Parathyroid adenoma (tissue), 2 donors: ENCODE results near the gene PIP5K1C.

Source experiments
- H2AFZ ChIP-seq: fragments of 300-600 bp; sonication (generic); one replicate; pipeline ENCODE4 v1.7.0; 2017; ENCODE audit warnings: antibody characterized with exemption, mild to moderate bottlenecking
- H3K27ac ChIP-seq: fragments of 300-600 bp; sonication (generic); one replicate; pipeline ENCODE4 v1.7.0; 2017
- H3K27me3 ChIP-seq: fragments of 300-600 bp; sonication (generic); one replicate; pipeline ENCODE4 v1.7.0; 2017; ENCODE audit warnings: low read length; ENCODE audit not compliant: control insufficient read depth, insufficient read depth
- H3K36me3 ChIP-seq: fragments of 300-600 bp; sonication (generic); one replicate; pipeline ENCODE4 v1.7.0; 2017; ENCODE audit warnings: low read length; ENCODE audit not compliant: control insufficient read depth, insufficient read depth
- H3K4me1 ChIP-seq: fragments of 300-600 bp; sonication (generic); one replicate; pipeline ENCODE4 v1.7.0; 2017; ENCODE audit warnings: control low read depth
- H3K4me2 ChIP-seq: fragments of 300-600 bp; sonication (generic); one replicate; pipeline ENCODE4 v1.7.0; 2017; ENCODE audit warnings: low read length
- H3K4me3 ChIP-seq: fragments of 300-600 bp; sonication (generic); one replicate; pipeline ENCODE4 v1.7.0; 2017; ENCODE audit warnings: low read depth, low read length
- H3K79me2 ChIP-seq: fragments of 300-600 bp; sonication (generic); one replicate; pipeline ENCODE4 v1.7.0; 2017; ENCODE audit warnings: control low read depth
- H3K9ac ChIP-seq: fragments of 300-600 bp; sonication (generic); one replicate; pipeline ENCODE4 v1.7.0; 2017; ENCODE audit warnings: mild to moderate bottlenecking
- H3K9me3 ChIP-seq: fragments of 300-600 bp; sonication (generic); one replicate; pipeline ENCODE4 v1.7.0; 2017; ENCODE audit warnings: low read length; ENCODE audit not compliant: control insufficient read depth
- CTCF ChIP-seq: fragments of 300-600 bp; sonication (generic); IDR thresholded peaks from one replicate; pipeline ENCODE4 v1.7.0; 2017; ENCODE audit warnings: antibody characterized with exemption, mild to moderate bottlenecking
- donor health status: primary hyperparathyroidism.

The PIP5K1C gene

GRCh38 chr19:3708207-3708931 is 8.1 kb upstream of the PIP5K1C start, which contains the start of gene TJP3:
Gene TJP3, plus strand, starts transcription at chr19:3708384. Its CDS starts 20,049 bp downstream, at chr19:3728433.
- Histone ChIP-seq H3K9me3 (no peaks in the 10 kb centered on the region), H3K4me2 (peak within 1 kb of the TSS; percentile 71), H2AFZ (peak within 1 kb of the TSS; percentile 79), H3K36me3 (no peaks in the 10 kb centered on the region), H3K27ac (peak within 1 kb of the TSS; percentile 42), H3K9ac (no peak within 1 kb of the TSS), H3K4me1 (peaks cover 10% of the 10 kb centered on the region), H3K4me3 (peak within 1 kb of the TSS; percentile 48), H3K27me3 (no peaks in the 10 kb centered on the region), H3K79me2 (no peaks in the 10 kb centered on the region)
- TF ChIP-seq CTCF = no peak

DNA sequence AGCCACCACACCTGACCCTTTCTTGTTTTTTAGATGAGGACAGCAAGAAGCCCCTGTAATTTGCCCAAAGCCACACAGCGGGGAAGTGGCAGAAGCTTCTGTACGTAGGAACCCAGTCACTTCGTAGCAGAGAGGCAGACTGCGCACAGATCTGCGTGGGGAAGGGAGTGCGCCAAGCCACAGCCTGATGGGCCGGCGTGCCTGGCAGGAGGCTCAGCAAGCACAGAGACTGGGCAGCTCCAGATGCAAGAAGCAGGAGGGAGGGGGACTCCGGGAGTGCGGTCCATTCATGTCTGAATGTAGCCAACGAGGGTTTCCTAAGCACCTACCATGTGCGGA is 7.6 kb upstream of the PIP5K1C start:
- H3K27ac ChIP-seq = no peak overlapping the region

GRCh38 chr19:3701200-3701599 is 932 bp upstream of the PIP5K1C start:
- Histone ChIP-seq H3K36me3 (no peaks in the 10 kb centered on the region), H3K9me3 (no peaks in the 10 kb centered on the region), H3K27ac (no peak overlapping the region), H3K79me2 (peaks cover 28% of the 10 kb centered on the region), H2AFZ (no peak overlapping the region), H3K4me3 (no peak overlapping the region), H3K4me1 (peaks cover 5% of the 10 kb centered on the region), H3K4me2 (no peak overlapping the region), H3K9ac (no peak overlapping the region), H3K27me3 (no peaks in the 10 kb centered on the region)
- TF ChIP-seq CTCF = no peak

More for the DNA sequence above, 7.6 kb upstream of the PIP5K1C start:
- Histone ChIP-seq H3K9me3 (no peaks in the 10 kb centered on the region), H3K4me3 (peak overlapping the region; percentile 48), H3K79me2 (no peaks in the 10 kb centered on the region), H3K27me3 (no peaks in the 10 kb centered on the region), H3K4me1 (peaks cover 4% of the 10 kb centered on the region), H3K36me3 (no peaks in the 10 kb centered on the region), H2AFZ (peak overlapping the region; percentile 79), H3K9ac (no peak overlapping the region), H3K4me2 (peak overlapping the region; percentile 71)
- no peak for TF ChIP-seq CTCF

GRCh38 chr19:3699741-3700241 is 477 bp downstream of the PIP5K1C start:
- H3K79me2 ChIP-seq = peaks cover 36% of the 10 kb centered on the region
- H3K4me2 ChIP-seq = peak overlapping the region; percentile 96
- peak overlapping the region; percentile 53 for H3K9ac ChIP-seq
- TF ChIP-seq CTCF = no peak
- no peaks in the 10 kb centered on the region for H3K36me3 ChIP-seq
- H3K9me3 ChIP-seq = no peaks in the 10 kb centered on the region
- H3K27ac ChIP-seq = peak overlapping the region; percentile 68
- peak overlapping the region; percentile 62 for H2AFZ ChIP-seq
- peaks cover 5% of the 10 kb centered on the region for H3K4me1 ChIP-seq
- no peaks in the 10 kb centered on the region for H3K27me3 ChIP-seq
- H3K4me3 ChIP-seq = peak overlapping the region; percentile 68
